HepG2 (cell line): Measurements from ENCODE around the gene REEP3. TPM values are rescaled to one million over a fixed set of nuclear protein-coding genes. Genes with fewer than 3 reads are reported as not detected.

Source experiments
- ADNP ChIP-seq: sonication (generic); formaldehyde crosslinking; IDR thresholded peaks from 2 replicates; pipeline ENCODE4 v1.4.0; 2020; ENCODE audit warnings: missing genetic modification reagents
- ARNT2 ChIP-seq: sonication (generic); formaldehyde crosslinking; IDR thresholded peaks from 2 replicates; pipeline ENCODE4 v1.8.0; 2022; ENCODE audit warnings: mild to moderate bottlenecking, low read depth, missing genetic modification reagents, moderate library complexity
- DBP ChIP-seq: sonication (generic); formaldehyde crosslinking; IDR thresholded peaks from 2 replicates; pipeline ENCODE4 v1.4.0; 2020; ENCODE audit warnings: missing genetic modification reagents; ENCODE audit errors: not compliant biosample characterization
- EED ChIP-seq: sonication (generic); formaldehyde crosslinking; IDR thresholded peaks from 2 replicates; pipeline ENCODE4 v1.5.0; 2020; ENCODE audit warnings: mild to moderate bottlenecking, missing genetic modification reagents
- KDM3A ChIP-seq: IDR thresholded peaks from 2 replicates; pipeline ENCODE4 v1.6.1; 2018; ENCODE audit warnings: low read depth, missing compliant biosample characterization
- MBNL3 ChIP-seq: fragments of 250-450 bp; sonication (Bioruptor Pico); conservative IDR thresholded peaks from 2 replicates; pipeline ENCODE4 v1.8.0; 2022; ENCODE audit warnings: mild to moderate bottlenecking, inconsistent platforms
- PLRG1 ChIP-seq: fragments of 450-650 bp; conservative IDR thresholded peaks from 2 replicates; pipeline ENCODE4 v1.6.1; 2016
- SNAPC4 ChIP-seq: sonication (generic); formaldehyde crosslinking; IDR thresholded peaks from 2 replicates; pipeline ENCODE4 v1.4.0; 2020; ENCODE audit warnings: mild to moderate bottlenecking, missing genetic modification reagents
- SSRP1 ChIP-seq: IDR thresholded peaks from 2 replicates; pipeline ENCODE4 v1.6.1; 2016; ENCODE audit warnings: control low read depth
- ZFAT ChIP-seq: sonication (generic); formaldehyde crosslinking; conservative IDR thresholded peaks from 2 replicates; pipeline ENCODE4 v1.8.1; 2023; ENCODE audit warnings: missing genetic modification reagents, inconsistent platforms
- ZMYM4 ChIP-seq: sonication (generic); formaldehyde crosslinking; IDR thresholded peaks from 2 replicates; pipeline ENCODE4 v1.8.1; 2023; ENCODE audit warnings: mild to moderate bottlenecking, missing genetic modification reagents
- ZNF883 ChIP-seq: sonication (generic); formaldehyde crosslinking; IDR thresholded peaks from 2 replicates; pipeline ENCODE4 v1.5.1; 2020; ENCODE audit warnings: mild to moderate bottlenecking, missing genetic modification reagents; ENCODE audit errors: not compliant biosample characterization
- polyA plus RNA-seq, 8 experiments: library from polyadenylated mRNA; depleted of rRNA in 3 of 8; stranded (reverse) in 7 of 8; unstranded in 1 of 8; fragments of >200 nt; fragmentation: Illumina TruSeq in 4 of 8; extraction: Trizol in 4 of 8; gene quantifications; 2 replicates each; pipeline versions ENCODE4 v1.2.1 to v1.2.3, GENCODE V29; 2011 to 2016; ENCODE audit warnings: low read depth in 4 of 8, missing spikeins in 1 of 8, mixed read lengths in 1 of 8; ENCODE audit not compliant: insufficient read depth in 1 of 8
- total RNA-seq, 5 experiments: library from RNA; depleted of rRNA; stranded (reverse); fragments of >200 nt; fragmentation: Illumina TruSeq; extraction: Trizol; gene quantifications; 2 replicates each; pipeline ENCODE4 v1.2.3, GENCODE V29; 2016; ENCODE audit warnings: low read depth in 1 of 5
- TF ChIP-seq, protein P1 (sequence below): sonication (generic); formaldehyde crosslinking; IDR thresholded peaks from 2 replicates; pipeline ENCODE4 v1.8.0; 2022; ENCODE audit warnings: mild to moderate bottlenecking, missing genetic modification reagents, moderate library complexity
- TF ChIP-seq, protein P2 (sequence below): sonication (generic); formaldehyde crosslinking; IDR thresholded peaks from 2 replicates; pipeline ENCODE4 v1.8.0; 2022; ENCODE audit warnings: missing genetic modification reagents, mild to moderate bottlenecking, inconsistent platforms, borderline replicate concordance
- TF ChIP-seq, protein P3 (sequence below): sonication (generic); formaldehyde crosslinking; IDR thresholded peaks from 2 replicates; pipeline ENCODE4 v1.8.1; 2023; ENCODE audit warnings: mild to moderate bottlenecking, missing genetic modification reagents
- TF ChIP-seq, protein P4 (sequence below): sonication (generic); formaldehyde crosslinking; IDR thresholded peaks from 2 replicates; pipeline ENCODE4 v1.5.1; 2020; ENCODE audit warnings: missing genetic modification reagents, mild to moderate bottlenecking, borderline replicate concordance

Gene REEP3
- total and polyA plus RNA-seq, 2 of the 13 experiments (the other 11 are each of a cell fraction or from before 2014, with no cell fraction given), result 7.1 to 31.4 TPM

GRCh38 chr10:63520500-63521415 lies at the start of gene REEP3 (continued):
- TF ChIP-seq SNAPC4 (CRISPR knock-in tag) (no peak), EED (CRISPR knock-in tag) (no peak), KDM3A (peak; percentile 62; the same call in 1 of the 2 replicates), MBNL3 (no peak), ADNP (CRISPR knock-in tag) (no peak), ZMYM4 (CRISPR knock-in tag) (peak; percentile 76), SSRP1 (CRISPR knock-in tag) (no peak), DBP (no peak), ARNT2 (CRISPR knock-in tag) (0 out of 2 replicates have a peak, but pooled peaks have one; percentile 51), PLRG1 (no peak), ZNF883 (CRISPR knock-in tag) (peak; percentile 47), ZFAT (CRISPR knock-in tag) (no peak)
- TF ChIP-seq, protein P1, sequence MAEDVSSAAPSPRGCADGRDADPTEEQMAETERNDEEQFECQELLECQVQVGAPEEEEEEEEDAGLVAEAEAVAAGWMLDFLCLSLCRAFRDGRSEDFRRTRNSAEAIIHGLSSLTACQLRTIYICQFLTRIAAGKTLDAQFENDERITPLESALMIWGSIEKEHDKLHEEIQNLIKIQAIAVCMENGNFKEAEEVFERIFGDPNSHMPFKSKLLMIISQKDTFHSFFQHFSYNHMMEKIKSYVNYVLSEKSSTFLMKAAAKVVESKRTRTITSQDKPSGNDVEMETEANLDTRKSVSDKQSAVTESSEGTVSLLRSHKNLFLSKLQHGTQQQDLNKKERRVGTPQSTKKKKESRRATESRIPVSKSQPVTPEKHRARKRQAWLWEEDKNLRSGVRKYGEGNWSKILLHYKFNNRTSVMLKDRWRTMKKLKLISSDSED (CRISPR knock-in tag), result no peak
- TF ChIP-seq, protein P2, sequence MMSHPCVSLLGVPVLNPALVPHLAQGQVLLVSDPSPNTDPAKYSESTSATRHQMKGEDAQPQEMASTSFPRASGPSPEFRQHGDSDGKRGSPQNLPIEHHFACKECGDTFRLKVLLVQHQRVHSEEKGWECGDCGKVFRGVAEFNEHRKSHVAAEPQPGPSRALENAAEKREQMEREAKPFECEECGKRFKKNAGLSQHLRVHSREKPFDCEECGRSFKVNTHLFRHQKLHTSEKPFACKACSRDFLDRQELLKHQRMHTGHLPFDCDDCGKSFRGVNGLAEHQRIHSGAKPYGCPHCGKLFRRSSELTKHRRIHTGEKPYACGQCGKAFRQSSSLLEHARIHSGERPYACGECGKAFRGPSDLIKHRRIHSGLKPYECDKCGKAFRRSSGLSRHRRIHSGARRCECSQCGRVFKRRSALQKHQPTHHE, result no peak
- TF ChIP-seq, protein P3, sequence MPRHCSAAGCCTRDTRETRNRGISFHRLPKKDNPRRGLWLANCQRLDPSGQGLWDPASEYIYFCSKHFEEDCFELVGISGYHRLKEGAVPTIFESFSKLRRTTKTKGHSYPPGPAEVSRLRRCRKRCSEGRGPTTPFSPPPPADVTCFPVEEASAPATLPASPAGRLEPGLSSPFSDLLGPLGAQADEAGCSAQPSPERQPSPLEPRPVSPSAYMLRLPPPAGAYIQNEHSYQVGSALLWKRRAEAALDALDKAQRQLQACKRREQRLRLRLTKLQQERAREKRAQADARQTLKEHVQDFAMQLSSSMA, result no peak; the same call in 1 of the 2 replicates
- TF ChIP-seq, protein P4, sequence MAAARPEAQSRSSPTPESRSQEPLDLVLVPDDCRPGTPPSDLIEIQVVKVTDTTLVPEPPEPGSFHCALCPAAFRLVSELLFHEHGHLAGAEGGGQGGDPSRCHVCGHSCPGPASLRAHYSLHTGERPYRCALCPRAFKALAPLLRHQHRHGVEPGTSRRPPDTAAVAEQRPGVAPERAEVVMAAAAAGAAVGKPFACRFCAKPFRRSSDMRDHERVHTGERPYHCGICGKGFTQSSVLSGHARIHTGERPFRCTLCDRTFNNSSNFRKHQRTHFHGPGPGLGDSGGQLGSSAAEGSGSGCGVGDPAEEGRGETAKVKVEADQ (CRISPR knock-in tag), result peak; percentile 86; the same call in 1 of the 2 replicates
